ENCODE measurements around the gene TBX21.

Gene TBX21

GRCh38 chr17:47714773-47715396 is 18.2 kb upstream of the TBX21 start:
- H3K36me3 Mint-ChIP-seq = peaks cover 3 to 5% of the 10 kb centered on the region in 2 donors
- DNase-seq (no peak), ATAC-seq (replicated peaks) (no peak)
- H3K27ac Mint-ChIP-seq = peak overlapping the region; percentile 9
- H3K9me3 Mint-ChIP-seq = no peaks in the 10 kb centered on the region
- no peaks in the 10 kb centered on the region for H3K27me3 Mint-ChIP-seq
- peak overlapping the region in 1 of 2 donors; percentile 1 for H3K4me3 Mint-ChIP-seq
- H3K4me1 Mint-ChIP-seq = peaks cover 79 to 84% of the 10 kb centered on the region in 2 donors

DNA sequence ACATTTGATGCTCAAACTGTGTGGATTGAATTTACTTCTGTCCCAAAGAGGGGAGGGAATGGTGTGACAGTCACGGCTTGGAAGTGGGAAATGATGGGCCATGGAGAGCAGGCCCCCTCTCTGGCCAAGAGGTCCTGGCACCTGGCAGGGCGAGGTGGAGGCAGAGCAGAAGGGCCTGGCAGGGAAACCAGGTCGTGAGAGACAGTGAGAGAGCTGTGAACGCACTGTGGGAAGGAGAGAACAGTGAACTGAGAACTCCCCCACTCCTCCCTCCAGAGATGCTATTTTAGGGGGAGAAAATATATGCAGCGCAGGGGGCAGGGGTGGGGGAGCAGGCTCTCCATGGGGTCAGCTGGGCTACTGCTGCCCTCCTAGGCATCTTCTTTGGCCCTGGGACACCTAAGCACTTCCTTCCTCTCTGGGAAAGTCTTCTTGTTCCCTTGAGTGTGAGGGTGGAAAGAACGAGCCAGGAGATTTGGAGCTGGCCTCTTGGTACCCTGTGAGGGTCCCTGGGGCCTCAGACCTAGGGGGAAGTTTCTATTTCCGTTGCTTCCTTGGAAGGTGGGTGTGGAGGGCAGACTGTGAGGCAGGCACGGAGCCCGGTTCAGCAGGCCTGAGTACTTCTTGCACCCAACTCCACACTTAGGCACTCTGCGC is 17.2 kb upstream of the TBX21 start:
- DNase-seq = no peak
- ATAC-seq (replicated peaks) = peak; percentile 11 to 30
- no peaks in the 10 kb centered on the region for H3K27me3 Mint-ChIP-seq
- peaks cover 82 to 93% of the 10 kb centered on the region in 2 donors for H3K4me1 Mint-ChIP-seq
- peaks cover 0 to under 1% of the 10 kb centered on the region in 2 donors for H3K36me3 Mint-ChIP-seq
- peak overlapping the region; percentile 88 for H3K27ac Mint-ChIP-seq
- H3K9me3 Mint-ChIP-seq = no peaks in the 10 kb centered on the region
- peak overlapping the region; percentile 1 to 61 for H3K4me3 Mint-ChIP-seq

- DNase-seq = no peak
- ATAC-seq (replicated peaks) = peak; percentile 37 to 51
- peaks cover 87 to 99% of the 10 kb centered on the region in 2 donors for H3K4me1 Mint-ChIP-seq
- H3K27ac Mint-ChIP-seq = peak overlapping the region; percentile 38
- no peaks in the 10 kb centered on the region for H3K36me3 Mint-ChIP-seq
- no peaks in the 10 kb centered on the region for H3K27me3 Mint-ChIP-seq
- H3K9me3 Mint-ChIP-seq = no peaks in the 10 kb centered on the region
- peak overlapping the region; percentile 69 to 72 for H3K4me3 Mint-ChIP-seq
Measured at GRCh38 chr17:47716375-47716774, 16.7 kb upstream of the TBX21 start.

DNA sequence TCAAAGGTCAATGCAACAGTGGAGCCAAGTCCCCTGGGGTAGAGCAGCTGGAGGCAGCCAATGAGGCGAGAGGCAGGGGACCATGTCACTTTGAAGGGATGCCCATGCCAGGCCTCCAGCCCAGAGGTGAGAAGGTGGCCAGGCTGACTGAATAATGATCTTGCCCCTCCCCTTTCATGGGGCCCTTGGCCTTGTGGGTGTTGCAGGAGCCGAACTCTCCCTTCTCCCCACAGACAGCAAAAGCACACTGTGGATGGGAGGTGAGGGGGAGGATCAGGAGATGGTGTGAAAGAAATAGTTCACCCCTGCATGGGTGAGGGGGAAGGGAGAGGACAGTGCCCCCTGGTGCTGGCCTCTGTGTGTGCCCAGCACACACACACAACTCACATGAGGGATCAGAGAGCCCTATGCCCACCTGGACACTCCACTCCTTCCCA is 15.8 kb upstream of the TBX21 start:
- Mint-ChIP-seq H3K27ac (peak overlapping the region; percentile 65), H3K36me3 (no peaks in the 10 kb centered on the region), H3K4me3 (peak overlapping the region; percentile 30 to 42), H3K4me1 (peaks cover 88 to 100% of the 10 kb centered on the region in 2 donors), H3K27me3 (peaks cover 0 to 4% of the 10 kb centered on the region in 2 donors), H3K9me3 (no peaks in the 10 kb centered on the region)
- ATAC-seq (replicated peaks) (peak; percentile 55 to 57), DNase-seq (peak; percentile 75)

DNA sequence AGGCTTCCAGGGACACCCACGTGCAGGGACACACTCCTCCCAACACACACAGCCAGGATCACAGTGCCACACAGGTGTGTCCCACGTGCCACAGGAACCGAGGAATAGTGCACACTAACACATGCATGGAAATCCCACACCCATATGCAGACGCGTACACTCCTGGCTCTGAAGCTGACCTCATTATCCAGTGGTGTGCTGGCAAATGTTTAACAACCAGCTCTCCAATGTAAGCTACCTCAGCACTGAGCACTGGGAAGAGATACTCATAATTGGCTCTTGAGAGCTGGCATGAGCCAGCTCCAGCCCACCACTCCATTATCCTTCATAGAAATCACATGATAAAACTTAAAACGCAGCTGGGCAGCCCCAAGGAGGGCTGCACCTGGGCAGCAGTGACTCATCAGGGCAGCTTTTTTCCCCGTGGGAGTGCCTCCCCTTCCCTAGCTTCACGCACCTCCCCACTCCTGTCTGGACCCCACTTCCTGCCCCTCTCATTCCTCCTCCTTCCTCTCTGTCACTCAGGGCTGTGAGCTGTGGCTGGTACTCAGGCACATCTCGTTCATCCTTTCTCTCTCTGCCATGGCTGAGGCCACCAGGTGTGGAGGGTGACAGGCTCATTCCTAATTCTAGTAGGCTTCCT is 14.9 kb upstream of the TBX21 start:
- H3K27ac Mint-ChIP-seq = peak overlapping the region; percentile 21
- DNase-seq (no peak), ATAC-seq (replicated peaks) (no peak)
- H3K27me3 Mint-ChIP-seq = peaks cover 0 to 4% of the 10 kb centered on the region in 2 donors
- H3K4me3 Mint-ChIP-seq = peak overlapping the region; percentile 8 to 41
- H3K9me3 Mint-ChIP-seq = no peaks in the 10 kb centered on the region
- H3K36me3 Mint-ChIP-seq = no peaks in the 10 kb centered on the region
- peaks cover 83 to 94% of the 10 kb centered on the region in 2 donors for H3K4me1 Mint-ChIP-seq

- Mint-ChIP-seq H3K4me3 (peak overlapping the region; percentile 3 to 23), H3K9me3 (no peaks in the 10 kb centered on the region), H3K27ac (no peak overlapping the region), H3K27me3 (peaks cover 0 to 4% of the 10 kb centered on the region in 2 donors), H3K4me1 (peaks cover 77 to 87% of the 10 kb centered on the region in 2 donors), H3K36me3 (no peaks in the 10 kb centered on the region)
- no peak for DNase-seq
- ATAC-seq (replicated peaks) = no peak
Measured at GRCh38 chr17:47718634-47719405, 14.2 kb upstream of the TBX21 start.

DNA sequence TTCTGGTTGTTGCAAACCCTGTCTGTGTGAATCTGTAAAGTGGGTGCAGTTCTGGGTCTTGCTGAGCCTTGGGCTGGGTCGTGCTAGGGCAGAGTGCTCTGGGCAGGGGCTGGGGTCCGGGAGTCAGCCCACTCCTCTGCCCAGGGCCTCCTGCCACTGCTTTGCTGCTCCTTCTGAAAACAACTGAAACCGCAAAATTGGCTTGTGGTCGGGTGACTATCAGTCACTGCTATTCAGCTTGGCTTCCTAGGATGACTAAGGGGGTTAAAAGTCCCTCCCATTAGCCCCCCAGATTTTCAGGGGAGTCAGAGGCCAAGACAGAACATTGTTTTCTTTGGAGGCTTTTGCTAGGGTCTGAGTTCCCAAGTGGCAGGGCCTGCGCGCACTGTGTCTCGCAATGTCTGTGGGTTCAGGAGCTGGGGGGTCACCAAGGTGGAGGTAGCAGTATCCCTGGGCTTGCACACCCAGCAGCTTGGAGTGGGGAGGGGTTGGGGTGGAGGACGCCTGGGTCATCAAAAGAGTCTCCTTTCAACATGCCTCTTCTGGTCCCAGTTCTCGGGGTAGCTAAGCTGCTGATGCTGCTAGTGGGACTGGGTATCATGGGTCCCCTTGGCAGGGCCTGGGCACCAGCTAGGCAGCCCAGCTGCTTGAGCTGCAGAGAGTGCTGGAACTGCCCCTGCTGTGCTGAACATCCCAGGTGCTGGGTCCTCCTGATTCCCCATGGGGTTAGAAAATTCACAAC is 13.5 kb upstream of the TBX21 start:
- peak; percentile 22 to 28 for ATAC-seq (replicated peaks)
- no peak for DNase-seq
- H3K27me3 Mint-ChIP-seq = peaks cover 2 to 4% of the 10 kb centered on the region in 2 donors

DNA sequence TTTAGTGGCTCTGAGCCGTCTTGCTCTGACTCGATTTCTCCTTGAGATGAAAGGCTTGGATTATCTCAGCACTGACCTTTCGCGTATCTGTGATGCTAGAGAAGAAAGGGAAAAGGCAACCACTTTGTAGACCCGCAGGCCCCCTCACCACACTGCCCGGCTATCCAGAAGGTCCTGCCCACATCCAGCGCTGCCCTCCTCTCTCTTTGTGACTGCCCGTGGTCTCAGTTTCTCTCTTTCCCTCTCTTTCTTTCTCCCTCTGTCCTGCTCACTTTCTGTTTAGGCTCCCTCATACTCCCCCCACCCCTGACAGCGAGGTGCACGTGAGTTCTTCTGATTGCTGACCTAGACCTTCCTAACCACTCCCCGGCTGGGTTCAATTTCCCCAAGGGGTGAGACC is 12.8 kb upstream of the TBX21 start:
- Mint-ChIP-seq H3K27ac (no peak overlapping the region), H3K4me1 (peaks cover 63 to 73% of the 10 kb centered on the region in 2 donors), H3K9me3 (no peaks in the 10 kb centered on the region), H3K36me3 (no peaks in the 10 kb centered on the region), H3K27me3 (peaks cover 4 to 9% of the 10 kb centered on the region in 2 donors), H3K4me3 (peak overlapping the region; percentile 0 to 7)
- no peak for ATAC-seq (replicated peaks)
- no peak for DNase-seq

More for the DNA sequence above, 13.5 kb upstream of the TBX21 start:
- Mint-ChIP-seq H3K36me3 (no peaks in the 10 kb centered on the region), H3K4me1 (peaks cover 69 to 79% of the 10 kb centered on the region in 2 donors), H3K4me3 (peak overlapping the region; percentile 3 to 39), H3K27ac (peak overlapping the region; percentile 86), H3K9me3 (no peaks in the 10 kb centered on the region)

- H3K4me3 Mint-ChIP-seq = peak overlapping the region; percentile 3 to 24
- no peaks in the 10 kb centered on the region for H3K9me3 Mint-ChIP-seq
- H3K27me3 Mint-ChIP-seq = peaks cover 9 to 15% of the 10 kb centered on the region in 2 donors
- H3K36me3 Mint-ChIP-seq = no peaks in the 10 kb centered on the region
- DNase-seq = peak; percentile 90
- peaks cover 56 to 65% of the 10 kb centered on the region in 2 donors for H3K4me1 Mint-ChIP-seq
- peak; percentile 76 to 83 for ATAC-seq (replicated peaks)
- H3K27ac Mint-ChIP-seq = peak overlapping the region; percentile 83
Measured at GRCh38 chr17:47720754-47721533, 12.1 kb upstream of the TBX21 start.

GRCh38 chr17:47721725-47722124 is 11.3 kb upstream of the TBX21 start:
- peak overlapping the region; percentile 86 for H3K27ac Mint-ChIP-seq

GRCh38 chr17:47724705-47725104 is 8.3 kb upstream of the TBX21 start:
- no peak overlapping the region for H3K27ac Mint-ChIP-seq
- DNase-seq = no peak
- H3K9me3 Mint-ChIP-seq = no peaks in the 10 kb centered on the region
- no peaks in the 10 kb centered on the region for H3K36me3 Mint-ChIP-seq
- no peak overlapping the region for H3K4me3 Mint-ChIP-seq
- H3K4me1 Mint-ChIP-seq = peaks cover 30 to 39% of the 10 kb centered on the region in 2 donors
- peaks cover 18 to 42% of the 10 kb centered on the region in 2 donors for H3K27me3 Mint-ChIP-seq
- no peak for ATAC-seq (replicated peaks)

More at GRCh38 chr17:47721725-47722124, 11.3 kb upstream of the TBX21 start:
- Mint-ChIP-seq H3K4me1 (peaks cover 54 to 63% of the 10 kb centered on the region in 2 donors), H3K27me3 (peaks cover 17 to 22% of the 10 kb centered on the region in 2 donors), H3K36me3 (no peaks in the 10 kb centered on the region), H3K4me3 (no peak overlapping the region), H3K9me3 (no peaks in the 10 kb centered on the region)
- ATAC-seq (replicated peaks) (no peak), DNase-seq (no peak)

DNA sequence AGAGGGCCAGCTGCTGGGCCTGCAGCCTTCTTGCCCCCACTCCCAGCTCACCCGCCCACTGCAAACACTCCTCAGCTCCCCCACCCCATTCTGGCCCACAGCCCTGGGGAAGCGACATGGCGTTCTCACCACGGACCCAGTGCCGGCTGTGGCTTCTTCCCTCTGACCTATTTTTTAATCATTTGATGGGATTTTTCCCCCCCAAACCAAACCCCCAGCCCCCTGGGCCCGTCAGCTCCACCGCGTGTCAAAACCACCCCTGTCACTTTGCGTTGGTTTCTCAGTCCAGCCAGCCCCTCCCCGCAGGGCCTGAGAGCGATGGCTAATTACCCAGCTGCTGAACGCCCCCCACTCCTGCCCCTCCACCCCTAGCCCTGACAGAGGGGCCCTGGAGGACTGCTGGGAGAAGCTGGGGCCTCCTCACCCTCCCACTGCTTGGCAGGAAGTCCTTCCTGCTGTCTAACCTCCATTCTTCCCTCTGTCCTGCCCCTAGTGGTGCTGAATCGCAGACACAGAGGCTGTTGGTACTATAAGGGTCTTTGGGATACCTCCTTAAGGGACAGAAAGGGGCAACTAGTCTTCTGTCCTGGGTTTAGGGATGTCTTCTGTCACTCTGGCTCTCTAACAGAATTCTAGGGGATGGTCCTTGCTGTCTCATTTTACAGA is 7.5 kb upstream of the TBX21 start:
- H3K27ac Mint-ChIP-seq = no peak overlapping the region
- H3K36me3 Mint-ChIP-seq = no peaks in the 10 kb centered on the region
- no peaks in the 10 kb centered on the region for H3K9me3 Mint-ChIP-seq
- no peak for DNase-seq
- no peak for ATAC-seq (replicated peaks)
- peaks cover 23 to 30% of the 10 kb centered on the region in 2 donors for H3K4me1 Mint-ChIP-seq
- peaks cover 18 to 45% of the 10 kb centered on the region in 2 donors for H3K27me3 Mint-ChIP-seq
- H3K4me3 Mint-ChIP-seq = no peak overlapping the region

Measured in stimulated activated naive B cell treated with anti-CD40 and anti-IgM and Interleukin-4, amounts not matched to agents 10 μg/mL and 1 μg/mL and 100 μg/mL, for 72 hours (primary cell).